Central memory CD8-positive, alpha-beta T cell (primary cell): ENCODE results near the gene BTBD9.

ENCODE experiments used
- ATAC-seq: fragments of 150-1000 bp; cut with Tn5 transposase; replicated peaks from 2 replicates; pipeline ENCODE4 v1.10.0; 2022; ENCODE audit warnings: mild to moderate bottlenecking, moderate FRiP score, moderate number of reproducible peaks; ENCODE audit not compliant: poor library complexity, severe bottlenecking; ENCODE audit errors: extremely low read depth
- DNase-seq, 2 donors: peaks; one replicate each; pipeline ENCODE4 v3.0.0; 2021; ENCODE audit warnings: low spot score in 2 of 2
- H3K27ac Mint-ChIP-seq: one replicate; pipeline ENCODE4 v1.8.0; 2022; ENCODE audit warnings: low read depth, mild to moderate bottlenecking, moderate library complexity, mixed read lengths
- H3K27me3 Mint-ChIP-seq: one replicate; pipeline ENCODE4 v1.8.0; 2022; ENCODE audit warnings: mixed read lengths
- H3K36me3 Mint-ChIP-seq: one replicate; pipeline ENCODE4 v1.8.0; 2022; ENCODE audit warnings: mild to moderate bottlenecking, moderate library complexity, mixed read lengths; ENCODE audit not compliant: insufficient read depth
- H3K4me1 Mint-ChIP-seq: one replicate; pipeline ENCODE4 v1.8.0; 2022; ENCODE audit warnings: mixed read lengths
- H3K4me3 Mint-ChIP-seq: one replicate; pipeline ENCODE4 v1.8.0; 2022; ENCODE audit warnings: mild to moderate bottlenecking, moderate library complexity, mixed read lengths
- H3K9me3 Mint-ChIP-seq: one replicate; pipeline ENCODE4 v1.8.0; 2022; ENCODE audit warnings: mixed read lengths

BTBD9 gene

GRCh38 chr6:38505826-38506225, 133.9 kb downstream of the BTBD9 start:
- H3K27ac Mint-ChIP-seq = no peak overlapping the region
- no peak for DNase-seq
- no peak overlapping the region for H3K4me3 Mint-ChIP-seq
- no peaks in the 10 kb centered on the region for H3K9me3 Mint-ChIP-seq
- no peaks in the 10 kb centered on the region for H3K27me3 Mint-ChIP-seq
- H3K4me1 Mint-ChIP-seq = peaks cover 5% of the 10 kb centered on the region
- ATAC-seq = no peak
- no peaks in the 10 kb centered on the region for H3K36me3 Mint-ChIP-seq

- no peak overlapping the region for H3K27ac Mint-ChIP-seq
- DNase-seq (no peak), ATAC-seq (no peak)
- H3K9me3 Mint-ChIP-seq = no peaks in the 10 kb centered on the region
- no peak overlapping the region for H3K4me3 Mint-ChIP-seq
- no peaks in the 10 kb centered on the region for H3K27me3 Mint-ChIP-seq
- H3K36me3 Mint-ChIP-seq = no peaks in the 10 kb centered on the region
- peaks cover 3% of the 10 kb centered on the region for H3K4me1 Mint-ChIP-seq
Observed at GRCh38 chr6:38504996-38505395, 134.7 kb downstream of the BTBD9 start.

DNA sequence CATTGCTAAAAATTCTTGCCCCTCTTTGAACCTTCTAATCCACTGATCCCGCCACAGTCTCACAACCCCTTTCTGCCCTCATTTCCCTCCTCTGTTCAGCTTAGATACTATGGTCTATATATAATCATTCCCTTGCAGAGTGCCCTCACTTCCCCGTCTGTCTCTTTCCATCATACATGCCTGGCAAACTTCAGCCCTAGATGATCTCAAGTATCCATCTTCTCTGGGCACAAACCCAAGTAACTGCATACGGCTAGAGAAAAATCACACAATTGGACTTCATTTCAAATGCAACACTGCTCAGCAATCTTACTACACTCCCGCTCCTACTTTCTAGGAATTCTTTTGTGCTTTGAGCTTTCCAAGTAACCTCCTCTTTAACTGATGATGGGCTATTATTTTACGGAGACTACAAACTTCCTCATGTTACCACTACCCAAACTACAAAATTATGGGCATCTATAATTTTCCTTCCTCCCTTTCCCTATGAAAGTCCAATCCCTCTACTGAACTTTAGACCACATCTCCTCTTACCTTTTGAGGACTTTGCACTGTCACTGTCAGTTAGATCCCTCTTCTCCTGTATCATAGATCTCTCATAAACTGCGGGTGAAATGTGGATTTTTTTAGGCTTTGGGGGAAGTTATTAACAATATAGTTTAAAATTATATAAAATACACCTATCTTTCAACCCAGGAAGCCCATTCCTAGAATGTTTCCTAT, 135.6 kb downstream of the BTBD9 start:
- no peak overlapping the region for H3K4me3 Mint-ChIP-seq
- H3K36me3 Mint-ChIP-seq = no peaks in the 10 kb centered on the region
- ATAC-seq (no peak), DNase-seq (no peak)
- H3K27me3 Mint-ChIP-seq = no peaks in the 10 kb centered on the region
- H3K27ac Mint-ChIP-seq = no peak overlapping the region
- no peaks in the 10 kb centered on the region for H3K4me1 Mint-ChIP-seq
- no peaks in the 10 kb centered on the region for H3K9me3 Mint-ChIP-seq

GRCh38 chr6:38503032-38503773, 136.5 kb downstream of the BTBD9 start:
- H3K27ac Mint-ChIP-seq = no peak overlapping the region
- peaks cover 6% of the 10 kb centered on the region for H3K4me1 Mint-ChIP-seq
- H3K9me3 Mint-ChIP-seq = no peaks in the 10 kb centered on the region
- H3K4me3 Mint-ChIP-seq = no peak overlapping the region
- ATAC-seq (no peak), DNase-seq (no peak)
- H3K36me3 Mint-ChIP-seq = no peaks in the 10 kb centered on the region
- H3K27me3 Mint-ChIP-seq = no peaks in the 10 kb centered on the region

DNA sequence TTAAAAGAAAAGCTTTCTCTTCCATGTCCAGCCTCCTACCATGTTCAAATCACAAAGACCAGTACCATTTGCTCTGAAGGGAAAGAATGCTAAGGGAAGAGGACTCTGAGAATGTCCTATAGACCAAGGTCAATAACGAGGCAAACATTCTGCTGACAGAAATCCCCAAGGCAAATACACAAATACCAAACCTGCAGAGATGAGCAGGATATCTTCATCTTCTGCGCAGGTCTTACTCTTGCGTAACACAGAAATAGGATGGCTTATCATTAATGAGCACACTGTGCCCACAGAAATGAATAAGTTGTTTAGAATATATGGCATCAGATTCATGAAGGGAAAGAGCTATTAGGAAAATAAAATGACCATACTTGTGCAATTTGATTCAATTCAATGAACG, 137.3 kb downstream of the BTBD9 start:
- peaks cover 8% of the 10 kb centered on the region for H3K4me1 Mint-ChIP-seq
- H3K4me3 Mint-ChIP-seq = no peak overlapping the region
- no peak for ATAC-seq
- DNase-seq = no peak
- no peaks in the 10 kb centered on the region for H3K9me3 Mint-ChIP-seq
- H3K27me3 Mint-ChIP-seq = no peaks in the 10 kb centered on the region
- no peaks in the 10 kb centered on the region for H3K36me3 Mint-ChIP-seq
- no peak overlapping the region for H3K27ac Mint-ChIP-seq

DNA sequence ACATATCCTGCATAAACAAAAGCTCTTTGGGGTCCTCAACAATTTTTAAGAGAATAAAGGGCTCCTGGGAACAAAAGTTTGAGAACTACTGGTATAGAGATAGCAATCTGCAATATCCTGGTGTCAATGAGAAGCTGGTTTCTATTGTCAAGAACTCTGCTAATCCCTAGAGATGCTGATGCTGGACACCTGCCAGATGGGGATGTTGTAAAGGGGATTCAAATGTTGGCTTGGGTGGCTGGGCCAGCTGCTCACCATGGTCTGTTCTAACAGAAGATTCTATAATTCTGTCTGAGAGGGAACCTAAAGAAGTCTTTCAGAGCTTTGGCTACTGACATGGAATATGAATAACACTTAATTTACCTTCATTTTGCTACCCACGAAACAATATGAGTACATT, 137.8 kb downstream of the BTBD9 start:
- no peaks in the 10 kb centered on the region for H3K27me3 Mint-ChIP-seq

GRCh38 chr6:38499529-38500096, 140.1 kb downstream of the BTBD9 start:
- Mint-ChIP-seq H3K27me3 (no peaks in the 10 kb centered on the region), H3K4me3 (no peak overlapping the region), H3K27ac (no peak overlapping the region), H3K9me3 (no peaks in the 10 kb centered on the region), H3K4me1 (peaks cover 12% of the 10 kb centered on the region), H3K36me3 (peaks cover 2% of the 10 kb centered on the region)
- ATAC-seq (no peak), DNase-seq (no peak)

More for the DNA sequence above, 137.8 kb downstream of the BTBD9 start:
- no peaks in the 10 kb centered on the region for H3K36me3 Mint-ChIP-seq
- ATAC-seq = no peak
- no peaks in the 10 kb centered on the region for H3K9me3 Mint-ChIP-seq
- H3K27ac Mint-ChIP-seq = no peak overlapping the region
- H3K4me3 Mint-ChIP-seq = no peak overlapping the region
- DNase-seq = no peak
- peaks cover 12% of the 10 kb centered on the region for H3K4me1 Mint-ChIP-seq

DNA sequence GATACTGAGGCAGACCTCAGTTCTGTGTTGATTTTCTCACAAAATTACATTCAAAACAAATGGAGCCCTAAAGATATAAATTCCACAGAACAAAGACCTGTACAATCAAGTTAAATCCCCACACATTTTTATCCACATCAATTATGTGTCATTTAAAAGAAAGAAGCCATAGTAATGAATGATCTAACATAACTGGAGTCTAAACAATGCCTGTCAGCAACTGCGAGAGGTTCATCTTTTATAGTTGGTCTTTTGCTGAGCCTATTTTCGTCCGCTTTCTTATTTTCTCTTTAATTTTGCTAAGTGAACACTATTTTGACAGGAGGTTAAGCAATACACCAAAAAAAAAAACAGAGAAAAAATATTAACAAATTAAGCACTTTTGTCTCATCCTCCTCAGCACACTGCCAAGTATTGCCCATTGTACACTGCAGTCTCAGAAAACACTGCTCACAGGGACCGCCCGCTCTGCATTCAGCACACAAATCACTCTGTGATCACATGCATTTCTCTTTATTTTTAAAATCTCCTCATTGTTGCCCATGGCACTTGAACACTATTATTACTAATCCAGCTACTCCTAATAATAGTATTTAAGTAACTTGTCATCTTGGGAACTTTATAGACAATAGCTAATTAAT, 140.8 kb downstream of the BTBD9 start:
- H3K4me1 Mint-ChIP-seq = peaks cover 12% of the 10 kb centered on the region
- H3K27me3 Mint-ChIP-seq = no peaks in the 10 kb centered on the region
- no peak for DNase-seq
- ATAC-seq = no peak
- no peaks in the 10 kb centered on the region for H3K9me3 Mint-ChIP-seq
- no peak overlapping the region for H3K4me3 Mint-ChIP-seq
- H3K36me3 Mint-ChIP-seq = peaks cover 2% of the 10 kb centered on the region
- H3K27ac Mint-ChIP-seq = no peak overlapping the region

- ATAC-seq (no peak), DNase-seq (no peak)
- H3K4me1 Mint-ChIP-seq = peaks cover 12% of the 10 kb centered on the region
- H3K36me3 Mint-ChIP-seq = peaks cover 2% of the 10 kb centered on the region
- H3K27me3 Mint-ChIP-seq = no peaks in the 10 kb centered on the region
- no peak overlapping the region for H3K27ac Mint-ChIP-seq
- no peaks in the 10 kb centered on the region for H3K9me3 Mint-ChIP-seq
- H3K4me3 Mint-ChIP-seq = no peak overlapping the region
Observed at GRCh38 chr6:38498085-38498484, 141.6 kb downstream of the BTBD9 start.

DNA sequence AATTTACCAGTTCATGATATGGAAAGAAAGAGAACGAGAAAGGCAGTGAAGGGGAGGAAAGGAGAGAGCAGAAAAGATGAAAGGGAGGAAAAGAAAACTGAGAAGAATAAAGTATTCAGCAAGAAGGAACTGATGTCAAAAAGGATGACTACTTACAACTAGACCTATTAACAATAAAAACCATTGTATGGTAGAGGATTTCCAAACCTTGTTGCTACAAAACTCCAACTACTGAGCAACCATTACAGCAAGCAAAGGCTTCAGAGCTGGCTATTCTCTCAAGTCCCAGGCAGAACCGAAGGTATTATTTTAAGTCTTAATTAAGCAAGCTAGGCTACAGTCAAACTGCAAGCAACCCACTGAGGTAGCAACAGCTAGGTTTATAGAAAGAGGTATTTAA, 142.2 kb downstream of the BTBD9 start:
- peaks cover 4% of the 10 kb centered on the region for H3K36me3 Mint-ChIP-seq
- peaks cover 12% of the 10 kb centered on the region for H3K4me1 Mint-ChIP-seq
- H3K27me3 Mint-ChIP-seq = no peaks in the 10 kb centered on the region
- no peak for DNase-seq
- no peak for ATAC-seq
- no peak overlapping the region for H3K27ac Mint-ChIP-seq
- H3K4me3 Mint-ChIP-seq = no peak overlapping the region
- no peaks in the 10 kb centered on the region for H3K9me3 Mint-ChIP-seq

GRCh38 chr6:38495922-38496635, 143.7 kb downstream of the BTBD9 start:
- ATAC-seq = no peak

DNA sequence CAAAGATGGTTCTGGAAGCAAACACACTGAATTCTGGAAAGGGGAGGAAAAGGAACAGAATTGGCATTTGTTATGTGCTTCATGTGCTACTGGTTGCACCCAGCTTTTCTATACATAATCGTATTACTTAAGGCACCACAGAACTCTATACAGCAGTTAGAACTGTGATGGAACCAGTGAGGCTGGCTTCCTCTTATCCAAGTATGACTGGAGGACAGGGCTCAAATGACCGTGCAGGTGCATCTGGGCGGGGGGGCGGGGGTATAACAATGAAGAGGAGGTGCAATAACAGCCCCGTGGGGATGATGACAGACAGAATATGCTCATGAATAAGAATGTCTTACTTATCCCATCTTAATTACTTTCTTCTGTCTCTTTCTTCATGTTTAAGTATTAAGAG, 144.2 kb downstream of the BTBD9 start:
- Mint-ChIP-seq H3K36me3 (peaks cover 4% of the 10 kb centered on the region), H3K4me3 (no peak overlapping the region), H3K9me3 (no peaks in the 10 kb centered on the region), H3K27ac (no peak overlapping the region), H3K27me3 (no peaks in the 10 kb centered on the region), H3K4me1 (peaks cover 12% of the 10 kb centered on the region)
- DNase-seq (no peak), ATAC-seq (no peak)

More at GRCh38 chr6:38495922-38496635, 143.7 kb downstream of the BTBD9 start:
- H3K27me3 Mint-ChIP-seq = no peaks in the 10 kb centered on the region
- H3K4me3 Mint-ChIP-seq = no peak overlapping the region
- no peak for DNase-seq
- no peaks in the 10 kb centered on the region for H3K9me3 Mint-ChIP-seq
- peak overlapping the region; percentile 76 for H3K27ac Mint-ChIP-seq
- peaks cover 12% of the 10 kb centered on the region for H3K4me1 Mint-ChIP-seq
- H3K36me3 Mint-ChIP-seq = peaks cover 4% of the 10 kb centered on the region
